Measurements from ENCODE around the gene HSPB1. TPM values are rescaled to one million over a fixed set of nuclear protein-coding genes. Genes with fewer than 3 reads are reported as not detected.
A peak's percentile ranks its signal among the peaks of the same experiment; 100 is the strongest.

Gene HSPB1
- total and polyA plus RNA-seq, 4 donors = 25.5 to 186 (median 104) TPM

DNA sequence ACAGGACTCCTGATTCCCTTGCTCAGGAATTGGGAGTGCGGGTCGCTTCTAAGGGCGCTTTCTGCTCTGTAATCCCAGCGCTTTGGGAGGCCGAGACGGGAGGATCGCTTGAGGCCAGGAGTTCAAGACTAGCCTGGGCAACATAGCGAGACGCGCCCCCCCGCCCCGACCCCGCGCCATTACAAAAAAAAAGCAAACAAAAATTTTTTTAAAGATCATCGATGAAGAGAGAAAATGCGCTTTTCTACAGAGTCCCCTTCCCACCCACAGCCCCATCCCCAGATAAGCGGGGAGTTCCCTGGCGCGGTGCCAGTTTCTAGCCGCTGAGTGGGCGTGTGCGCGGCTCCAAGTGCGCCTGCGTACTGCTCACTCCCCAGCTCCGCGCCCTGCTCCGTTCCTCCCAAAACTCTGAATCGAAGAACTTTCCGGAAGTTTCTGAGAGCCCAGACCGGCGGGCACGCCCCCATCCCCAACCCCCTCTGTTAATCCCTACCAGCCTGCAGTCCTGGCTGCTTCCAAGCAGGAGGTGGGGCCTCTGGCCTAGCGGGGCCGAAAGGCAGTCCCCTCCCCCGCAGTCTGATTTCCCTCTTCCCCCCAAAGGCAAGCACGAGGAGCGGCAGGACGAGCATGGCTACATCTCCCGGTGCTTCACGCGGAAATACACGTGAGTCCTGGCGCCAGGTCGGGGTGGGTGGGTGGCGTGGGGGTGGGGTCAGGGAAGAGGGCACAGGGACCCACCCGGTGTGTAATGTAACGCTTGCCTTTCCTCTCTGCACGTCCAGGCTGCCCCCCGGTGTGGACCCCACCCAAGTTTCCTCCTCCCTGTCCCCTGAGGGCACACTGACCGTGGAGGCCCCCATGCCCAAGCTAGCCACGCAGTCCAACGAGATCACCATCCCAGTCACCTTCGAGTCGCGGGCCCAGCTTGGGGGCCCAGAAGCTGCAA, 1.0 kb downstream of the HSPB1 start:
- Histone ChIP-seq H3K9ac (ENCODE audit: low read depth in 1 of 2, low read length in 2 of 2) (peak overlapping the region; percentile 84 to 86), H3K36me3 (ENCODE audit: control insufficient read depth in 4 of 4, insufficient read depth in 3 of 4, low read depth in 1 of 4, low read length in 3 of 4) (no peaks in the 10 kb centered on the region), H3K9me3 (ENCODE audit: control insufficient read depth in 4 of 4, low read length in 3 of 4) (no peaks in the 10 kb centered on the region), H3K27me3 (ENCODE audit: control insufficient read depth in 4 of 4, insufficient read depth in 4 of 4, low read length in 3 of 4) (no peaks in the 10 kb centered on the region), H3K4me1 (ENCODE audit: control insufficient read depth in 4 of 4, insufficient read depth in 4 of 4, low read length in 3 of 4) (peaks cover 12 to 44% (median 25%) of the 10 kb centered on the region in 4 donors), H3K27ac (ENCODE audit: low read depth in 1 of 2, low read length in 2 of 2) (peak overlapping the region; percentile 100), H3K4me3 (ENCODE audit: low read depth in 1 of 3, low read length in 3 of 3) (peak overlapping the region; percentile 73 to 82 (median 73))
- no peak for TF ChIP-seq GABPA (IDR thresholded peaks at IDR 0.05 in 1 of 2, conservative IDR thresholded peaks at IDR 0.05 in 1 of 2)
- TF ChIP-seq FOXA1 (IDR thresholded peaks at IDR 0.05) = no peak
- peak; percentile 72 for TF ChIP-seq TAF1 (conservative IDR thresholded peaks at IDR 0.05)
- peak; percentile 78 for TF ChIP-seq SP1 (IDR thresholded peaks at IDR 0.05)
- peak; percentile 93 to 94 for TF ChIP-seq EGR1 (IDR thresholded peaks at IDR 0.05; ENCODE audit: low read depth in 2 of 2)
- no peak for TF ChIP-seq JUND (IDR thresholded peaks at IDR 0.05)
- TF ChIP-seq RAD21 (IDR thresholded peaks at IDR 0.05) = peak in 1 of 2 donors; percentile 32
- TF ChIP-seq, protein P1, sequence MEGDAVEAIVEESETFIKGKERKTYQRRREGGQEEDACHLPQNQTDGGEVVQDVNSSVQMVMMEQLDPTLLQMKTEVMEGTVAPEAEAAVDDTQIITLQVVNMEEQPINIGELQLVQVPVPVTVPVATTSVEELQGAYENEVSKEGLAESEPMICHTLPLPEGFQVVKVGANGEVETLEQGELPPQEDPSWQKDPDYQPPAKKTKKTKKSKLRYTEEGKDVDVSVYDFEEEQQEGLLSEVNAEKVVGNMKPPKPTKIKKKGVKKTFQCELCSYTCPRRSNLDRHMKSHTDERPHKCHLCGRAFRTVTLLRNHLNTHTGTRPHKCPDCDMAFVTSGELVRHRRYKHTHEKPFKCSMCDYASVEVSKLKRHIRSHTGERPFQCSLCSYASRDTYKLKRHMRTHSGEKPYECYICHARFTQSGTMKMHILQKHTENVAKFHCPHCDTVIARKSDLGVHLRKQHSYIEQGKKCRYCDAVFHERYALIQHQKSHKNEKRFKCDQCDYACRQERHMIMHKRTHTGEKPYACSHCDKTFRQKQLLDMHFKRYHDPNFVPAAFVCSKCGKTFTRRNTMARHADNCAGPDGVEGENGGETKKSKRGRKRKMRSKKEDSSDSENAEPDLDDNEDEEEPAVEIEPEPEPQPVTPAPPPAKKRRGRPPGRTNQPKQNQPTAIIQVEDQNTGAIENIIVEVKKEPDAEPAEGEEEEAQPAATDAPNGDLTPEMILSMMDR (IDR thresholded peaks at IDR 0.05; ENCODE audit: low read depth, low read length, missing input control) = no peak
- TF ChIP-seq, protein P2, sequence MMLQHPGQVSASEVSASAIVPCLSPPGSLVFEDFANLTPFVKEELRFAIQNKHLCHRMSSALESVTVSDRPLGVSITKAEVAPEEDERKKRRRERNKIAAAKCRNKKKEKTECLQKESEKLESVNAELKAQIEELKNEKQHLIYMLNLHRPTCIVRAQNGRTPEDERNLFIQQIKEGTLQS (IDR thresholded peaks at IDR 0.05) = no peak
- peak; percentile 88 for TF ChIP-seq YY1 (IDR thresholded peaks at IDR 0.05)
- TF ChIP-seq RXRA (IDR thresholded peaks at IDR 0.05) = peak in 1 of 2 donors; percentile 41
- TF ChIP-seq NR2F2 (IDR thresholded peaks at IDR 0.05) = no peak
- TF ChIP-seq, protein P3, sequence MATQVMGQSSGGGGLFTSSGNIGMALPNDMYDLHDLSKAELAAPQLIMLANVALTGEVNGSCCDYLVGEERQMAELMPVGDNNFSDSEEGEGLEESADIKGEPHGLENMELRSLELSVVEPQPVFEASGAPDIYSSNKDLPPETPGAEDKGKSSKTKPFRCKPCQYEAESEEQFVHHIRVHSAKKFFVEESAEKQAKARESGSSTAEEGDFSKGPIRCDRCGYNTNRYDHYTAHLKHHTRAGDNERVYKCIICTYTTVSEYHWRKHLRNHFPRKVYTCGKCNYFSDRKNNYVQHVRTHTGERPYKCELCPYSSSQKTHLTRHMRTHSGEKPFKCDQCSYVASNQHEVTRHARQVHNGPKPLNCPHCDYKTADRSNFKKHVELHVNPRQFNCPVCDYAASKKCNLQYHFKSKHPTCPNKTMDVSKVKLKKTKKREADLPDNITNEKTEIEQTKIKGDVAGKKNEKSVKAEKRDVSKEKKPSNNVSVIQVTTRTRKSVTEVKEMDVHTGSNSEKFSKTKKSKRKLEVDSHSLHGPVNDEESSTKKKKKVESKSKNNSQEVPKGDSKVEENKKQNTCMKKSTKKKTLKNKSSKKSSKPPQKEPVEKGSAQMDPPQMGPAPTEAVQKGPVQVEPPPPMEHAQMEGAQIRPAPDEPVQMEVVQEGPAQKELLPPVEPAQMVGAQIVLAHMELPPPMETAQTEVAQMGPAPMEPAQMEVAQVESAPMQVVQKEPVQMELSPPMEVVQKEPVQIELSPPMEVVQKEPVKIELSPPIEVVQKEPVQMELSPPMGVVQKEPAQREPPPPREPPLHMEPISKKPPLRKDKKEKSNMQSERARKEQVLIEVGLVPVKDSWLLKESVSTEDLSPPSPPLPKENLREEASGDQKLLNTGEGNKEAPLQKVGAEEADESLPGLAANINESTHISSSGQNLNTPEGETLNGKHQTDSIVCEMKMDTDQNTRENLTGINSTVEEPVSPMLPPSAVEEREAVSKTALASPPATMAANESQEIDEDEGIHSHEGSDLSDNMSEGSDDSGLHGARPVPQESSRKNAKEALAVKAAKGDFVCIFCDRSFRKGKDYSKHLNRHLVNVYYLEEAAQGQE (IDR thresholded peaks at IDR 0.05) = peak; percentile 82
- TF ChIP-seq, protein P4, sequence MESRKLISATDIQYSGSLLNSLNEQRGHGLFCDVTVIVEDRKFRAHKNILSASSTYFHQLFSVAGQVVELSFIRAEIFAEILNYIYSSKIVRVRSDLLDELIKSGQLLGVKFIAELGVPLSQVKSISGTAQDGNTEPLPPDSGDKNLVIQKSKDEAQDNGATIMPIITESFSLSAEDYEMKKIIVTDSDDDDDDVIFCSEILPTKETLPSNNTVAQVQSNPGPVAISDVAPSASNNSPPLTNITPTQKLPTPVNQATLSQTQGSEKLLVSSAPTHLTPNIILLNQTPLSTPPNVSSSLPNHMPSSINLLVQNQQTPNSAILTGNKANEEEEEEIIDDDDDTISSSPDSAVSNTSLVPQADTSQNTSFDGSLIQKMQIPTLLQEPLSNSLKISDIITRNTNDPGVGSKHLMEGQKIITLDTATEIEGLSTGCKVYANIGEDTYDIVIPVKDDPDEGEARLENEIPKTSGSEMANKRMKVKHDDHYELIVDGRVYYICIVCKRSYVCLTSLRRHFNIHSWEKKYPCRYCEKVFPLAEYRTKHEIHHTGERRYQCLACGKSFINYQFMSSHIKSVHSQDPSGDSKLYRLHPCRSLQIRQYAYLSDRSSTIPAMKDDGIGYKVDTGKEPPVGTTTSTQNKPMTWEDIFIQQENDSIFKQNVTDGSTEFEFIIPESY (IDR thresholded peaks at IDR 0.05) = peak; percentile 60
- TF ChIP-seq, protein P5, sequence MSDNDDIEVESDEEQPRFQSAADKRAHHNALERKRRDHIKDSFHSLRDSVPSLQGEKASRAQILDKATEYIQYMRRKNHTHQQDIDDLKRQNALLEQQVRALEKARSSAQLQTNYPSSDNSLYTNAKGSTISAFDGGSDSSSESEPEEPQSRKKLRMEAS (IDR thresholded peaks at IDR 0.05) = peak; percentile 68
- peak in 1 of 2 donors; percentile 27 for TF ChIP-seq HNF4A (conservative IDR thresholded peaks at IDR 0.05)
- TF ChIP-seq FOXA2 (IDR thresholded peaks at IDR 0.05) = no peak
- no peak for TF ChIP-seq HNF4G (IDR thresholded peaks at IDR 0.05)
- WGBS = 3% methylated on average over 56 of the region's 56 CpGs
- peak; percentile 92 for DNase-seq (ENCODE audit: low spot score)
